HUES64 (cell line): ENCODE measurements around the gene AFF3.

Source experiments
- H3K27ac ChIP-seq: 2 replicates; pipeline ENCODE4 v1.7.0; 2013; ENCODE audit warnings: low read depth, low read length, inconsistent platforms
- H3K27me3 ChIP-seq: 2 replicates; pipeline ENCODE4 v1.6.1; 2013; ENCODE audit warnings: mild to moderate bottlenecking, low read length; ENCODE audit not compliant: insufficient read depth
- H3K36me3 ChIP-seq: 2 replicates; pipeline ENCODE4 v1.6.1; 2013; ENCODE audit warnings: mild to moderate bottlenecking, low read length; ENCODE audit not compliant: insufficient read depth
- H3K4me1 ChIP-seq: 2 replicates; pipeline ENCODE4 v1.6.1; 2013; ENCODE audit warnings: mild to moderate bottlenecking, low read length, moderate library complexity; ENCODE audit not compliant: insufficient read depth
- H3K4me3 ChIP-seq: 2 replicates; pipeline ENCODE4 v1.5.1; 2013; ENCODE audit warnings: mild to moderate bottlenecking, low read length, moderate library complexity
- H3K9ac ChIP-seq: 2 replicates; pipeline ENCODE4 v1.6.1; 2013; ENCODE audit warnings: mild to moderate bottlenecking, low read depth, low read length
- H3K9me3 ChIP-seq: 2 replicates; pipeline ENCODE4 v1.6.1; 2013; ENCODE audit warnings: low read depth, low read length; ENCODE audit not compliant: insufficient read depth
- WGBS: fragments of 150-250, 120-280 bp; methylation state at CpG from one replicate; pipeline ENCODE4 v1.1.7; 2013; ENCODE audit warnings: missing lambda C conversion rate; 5-methylcytosine and 5-hydroxymethylcytosine counted together

Gene AFF3

GRCh38 chr2:99850084-99850710 lies 292.2 kb downstream of the AFF3 start:
- Histone ChIP-seq H3K27me3 (no peaks in the 10 kb centered on the region), H3K9ac (no peak overlapping the region), H3K4me3 (no peak overlapping the region), H3K27ac (no peak overlapping the region), H3K36me3 (no peaks in the 10 kb centered on the region), H3K9me3 (no peaks in the 10 kb centered on the region), H3K4me1 (no peaks in the 10 kb centered on the region)
- 85% methylated on average over 4 of the region's 5 CpGs for WGBS

- WGBS: 93% methylated on average over 5 of the region's 5 CpGs
- Histone ChIP-seq H3K36me3 (no peaks in the 10 kb centered on the region), H3K9me3 (no peaks in the 10 kb centered on the region), H3K4me3 (no peak overlapping the region), H3K27me3 (no peaks in the 10 kb centered on the region), H3K4me1 (no peaks in the 10 kb centered on the region), H3K27ac (no peak overlapping the region), H3K9ac (no peak overlapping the region)
Measured at GRCh38 chr2:99846462-99847107, 295.8 kb downstream of the AFF3 start.

GRCh38 chr2:99845296-99845695 lies 297.1 kb downstream of the AFF3 start:
- H3K27me3 ChIP-seq: no peaks in the 10 kb centered on the region
- H3K9ac ChIP-seq: no peak overlapping the region
- H3K4me1 ChIP-seq: no peaks in the 10 kb centered on the region
- H3K4me3 ChIP-seq: no peak overlapping the region
- H3K27ac ChIP-seq: no peak overlapping the region
- no peaks in the 10 kb centered on the region for H3K9me3 ChIP-seq
- 95% methylated on average over 5 of the region's 5 CpGs for WGBS
- no peaks in the 10 kb centered on the region for H3K36me3 ChIP-seq

- no peaks in the 10 kb centered on the region for H3K36me3 ChIP-seq
- WGBS: 92% methylated on average over 4 of the region's 4 CpGs
- H3K4me1 ChIP-seq: no peaks in the 10 kb centered on the region
- H3K27ac ChIP-seq: no peak overlapping the region
- H3K4me3 ChIP-seq: no peak overlapping the region
- no peaks in the 10 kb centered on the region for H3K27me3 ChIP-seq
- no peaks in the 10 kb centered on the region for H3K9me3 ChIP-seq
- H3K9ac ChIP-seq: no peak overlapping the region
Measured at GRCh38 chr2:99842451-99842850, 299.9 kb downstream of the AFF3 start.

GRCh38 chr2:99841749-99842148 lies 300.6 kb downstream of the AFF3 start:
- Histone ChIP-seq H3K4me1 (no peaks in the 10 kb centered on the region), H3K27ac (no peak overlapping the region), H3K9ac (no peak overlapping the region), H3K27me3 (no peaks in the 10 kb centered on the region), H3K9me3 (no peaks in the 10 kb centered on the region), H3K36me3 (no peaks in the 10 kb centered on the region), H3K4me3 (no peak overlapping the region)
- WGBS: no CpG with 5 or more reads among the region's 3 CpGs

GRCh38 chr2:99840831-99841230 lies 301.6 kb downstream of the AFF3 start:
- no peaks in the 10 kb centered on the region for H3K36me3 ChIP-seq
- H3K9ac ChIP-seq: no peak overlapping the region
- H3K27ac ChIP-seq: no peak overlapping the region
- H3K27me3 ChIP-seq: no peaks in the 10 kb centered on the region
- H3K4me3 ChIP-seq: no peak overlapping the region
- 100% methylated on average over 2 of the region's 3 CpGs for WGBS
- no peaks in the 10 kb centered on the region for H3K4me1 ChIP-seq
- H3K9me3 ChIP-seq: no peaks in the 10 kb centered on the region

- no peak overlapping the region for H3K9ac ChIP-seq
- WGBS: 88% methylated on average over 6 of the region's 6 CpGs
- no peak overlapping the region for H3K27ac ChIP-seq
- no peaks in the 10 kb centered on the region for H3K27me3 ChIP-seq
- no peaks in the 10 kb centered on the region for H3K9me3 ChIP-seq
- H3K4me3 ChIP-seq: no peak overlapping the region
- H3K36me3 ChIP-seq: no peaks in the 10 kb centered on the region
- no peaks in the 10 kb centered on the region for H3K4me1 ChIP-seq
Measured at GRCh38 chr2:99836690-99837605, 305.4 kb downstream of the AFF3 start.

- no peaks in the 10 kb centered on the region for H3K36me3 ChIP-seq
Measured at GRCh38 chr2:99834426-99834825, 308.0 kb downstream of the AFF3 start.

GRCh38 chr2:99833586-99834201 lies 308.7 kb downstream of the AFF3 start:
- WGBS: 87% methylated on average over 6 of the region's 8 CpGs
- Histone ChIP-seq H3K36me3 (no peaks in the 10 kb centered on the region), H3K27me3 (no peaks in the 10 kb centered on the region), H3K27ac (no peak overlapping the region), H3K9ac (no peak overlapping the region), H3K9me3 (0 out of 2 replicates have a peak, but pooled peaks cover 2% of the 10 kb centered on the region), H3K4me3 (no peak overlapping the region), H3K4me1 (no peaks in the 10 kb centered on the region)

More at GRCh38 chr2:99834426-99834825, 308.0 kb downstream of the AFF3 start:
- Histone ChIP-seq H3K9ac (no peak overlapping the region), H3K4me3 (no peak overlapping the region), H3K4me1 (no peaks in the 10 kb centered on the region), H3K27me3 (no peaks in the 10 kb centered on the region), H3K27ac (no peak overlapping the region), H3K9me3 (0 out of 2 replicates have a peak, but pooled peaks cover 1% of the 10 kb centered on the region)
- WGBS: 86% methylated on average over 6 of the region's 6 CpGs

GRCh38 chr2:99832926-99833325 lies 309.5 kb downstream of the AFF3 start:
- 79% methylated on average over 1 of the region's 1 CpG for WGBS
- no peak overlapping the region for H3K4me3 ChIP-seq
- H3K27ac ChIP-seq: no peak overlapping the region
- H3K9ac ChIP-seq: no peak overlapping the region
- no peaks in the 10 kb centered on the region for H3K36me3 ChIP-seq
- 0 out of 2 replicates have a peak, but pooled peaks cover 2% of the 10 kb centered on the region for H3K9me3 ChIP-seq
- no peaks in the 10 kb centered on the region for H3K4me1 ChIP-seq
- no peaks in the 10 kb centered on the region for H3K27me3 ChIP-seq

GRCh38 chr2:99831772-99832171 lies 310.6 kb downstream of the AFF3 start:
- H3K4me3 ChIP-seq: no peak overlapping the region
- no peaks in the 10 kb centered on the region for H3K27me3 ChIP-seq
- no peak overlapping the region for H3K27ac ChIP-seq
- no peaks in the 10 kb centered on the region for H3K4me1 ChIP-seq
- WGBS: 96% methylated on average over 7 of the region's 7 CpGs
- no peak overlapping the region for H3K9ac ChIP-seq
- H3K36me3 ChIP-seq: no peaks in the 10 kb centered on the region
- 0 out of 2 replicates have a peak, but pooled peaks cover 2% of the 10 kb centered on the region for H3K9me3 ChIP-seq
